ENCODE data around the gene SNAP47. TPM values are rescaled to one million over a fixed set of nuclear protein-coding genes. Genes with fewer than 3 reads are reported as not detected.
A peak's percentile ranks its signal among the peaks of the same experiment; 100 is the strongest.

SNAP47 gene
- total and polyA plus RNA-seq, 9 of the 15 experiments (the other 6 are each of a cell fraction or from before 2014, with no cell fraction given) = 2.5 to 41.3 (median 32.6) TPM

DNA sequence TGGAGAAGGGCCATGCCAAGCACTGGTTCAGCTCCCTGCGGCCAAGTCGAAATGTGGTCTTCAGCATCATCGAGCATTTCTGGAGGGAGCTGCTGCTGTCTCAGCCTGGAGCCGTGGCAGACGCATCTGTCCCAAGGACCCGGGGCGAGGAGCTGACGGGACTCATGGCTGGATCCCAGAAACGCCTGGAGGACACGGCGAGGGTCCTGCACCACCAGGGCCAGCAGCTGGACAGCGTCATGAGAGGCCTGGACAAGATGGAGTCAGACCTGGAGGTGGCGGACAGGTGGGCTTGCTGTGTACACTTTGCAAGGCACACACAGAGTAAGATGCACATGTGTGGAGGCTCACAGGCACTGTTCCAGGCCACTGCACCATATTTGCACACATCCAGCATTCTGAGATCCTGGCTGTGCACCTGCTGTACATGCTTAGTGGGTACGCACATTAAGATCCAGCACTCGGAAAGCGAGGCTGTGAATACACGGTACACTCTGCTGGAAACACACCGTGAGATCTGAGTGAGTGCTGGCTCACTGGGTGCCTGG lies 12.8 kb downstream of the SNAP47 start (continued):
- TF ChIP-seq, protein P1, sequence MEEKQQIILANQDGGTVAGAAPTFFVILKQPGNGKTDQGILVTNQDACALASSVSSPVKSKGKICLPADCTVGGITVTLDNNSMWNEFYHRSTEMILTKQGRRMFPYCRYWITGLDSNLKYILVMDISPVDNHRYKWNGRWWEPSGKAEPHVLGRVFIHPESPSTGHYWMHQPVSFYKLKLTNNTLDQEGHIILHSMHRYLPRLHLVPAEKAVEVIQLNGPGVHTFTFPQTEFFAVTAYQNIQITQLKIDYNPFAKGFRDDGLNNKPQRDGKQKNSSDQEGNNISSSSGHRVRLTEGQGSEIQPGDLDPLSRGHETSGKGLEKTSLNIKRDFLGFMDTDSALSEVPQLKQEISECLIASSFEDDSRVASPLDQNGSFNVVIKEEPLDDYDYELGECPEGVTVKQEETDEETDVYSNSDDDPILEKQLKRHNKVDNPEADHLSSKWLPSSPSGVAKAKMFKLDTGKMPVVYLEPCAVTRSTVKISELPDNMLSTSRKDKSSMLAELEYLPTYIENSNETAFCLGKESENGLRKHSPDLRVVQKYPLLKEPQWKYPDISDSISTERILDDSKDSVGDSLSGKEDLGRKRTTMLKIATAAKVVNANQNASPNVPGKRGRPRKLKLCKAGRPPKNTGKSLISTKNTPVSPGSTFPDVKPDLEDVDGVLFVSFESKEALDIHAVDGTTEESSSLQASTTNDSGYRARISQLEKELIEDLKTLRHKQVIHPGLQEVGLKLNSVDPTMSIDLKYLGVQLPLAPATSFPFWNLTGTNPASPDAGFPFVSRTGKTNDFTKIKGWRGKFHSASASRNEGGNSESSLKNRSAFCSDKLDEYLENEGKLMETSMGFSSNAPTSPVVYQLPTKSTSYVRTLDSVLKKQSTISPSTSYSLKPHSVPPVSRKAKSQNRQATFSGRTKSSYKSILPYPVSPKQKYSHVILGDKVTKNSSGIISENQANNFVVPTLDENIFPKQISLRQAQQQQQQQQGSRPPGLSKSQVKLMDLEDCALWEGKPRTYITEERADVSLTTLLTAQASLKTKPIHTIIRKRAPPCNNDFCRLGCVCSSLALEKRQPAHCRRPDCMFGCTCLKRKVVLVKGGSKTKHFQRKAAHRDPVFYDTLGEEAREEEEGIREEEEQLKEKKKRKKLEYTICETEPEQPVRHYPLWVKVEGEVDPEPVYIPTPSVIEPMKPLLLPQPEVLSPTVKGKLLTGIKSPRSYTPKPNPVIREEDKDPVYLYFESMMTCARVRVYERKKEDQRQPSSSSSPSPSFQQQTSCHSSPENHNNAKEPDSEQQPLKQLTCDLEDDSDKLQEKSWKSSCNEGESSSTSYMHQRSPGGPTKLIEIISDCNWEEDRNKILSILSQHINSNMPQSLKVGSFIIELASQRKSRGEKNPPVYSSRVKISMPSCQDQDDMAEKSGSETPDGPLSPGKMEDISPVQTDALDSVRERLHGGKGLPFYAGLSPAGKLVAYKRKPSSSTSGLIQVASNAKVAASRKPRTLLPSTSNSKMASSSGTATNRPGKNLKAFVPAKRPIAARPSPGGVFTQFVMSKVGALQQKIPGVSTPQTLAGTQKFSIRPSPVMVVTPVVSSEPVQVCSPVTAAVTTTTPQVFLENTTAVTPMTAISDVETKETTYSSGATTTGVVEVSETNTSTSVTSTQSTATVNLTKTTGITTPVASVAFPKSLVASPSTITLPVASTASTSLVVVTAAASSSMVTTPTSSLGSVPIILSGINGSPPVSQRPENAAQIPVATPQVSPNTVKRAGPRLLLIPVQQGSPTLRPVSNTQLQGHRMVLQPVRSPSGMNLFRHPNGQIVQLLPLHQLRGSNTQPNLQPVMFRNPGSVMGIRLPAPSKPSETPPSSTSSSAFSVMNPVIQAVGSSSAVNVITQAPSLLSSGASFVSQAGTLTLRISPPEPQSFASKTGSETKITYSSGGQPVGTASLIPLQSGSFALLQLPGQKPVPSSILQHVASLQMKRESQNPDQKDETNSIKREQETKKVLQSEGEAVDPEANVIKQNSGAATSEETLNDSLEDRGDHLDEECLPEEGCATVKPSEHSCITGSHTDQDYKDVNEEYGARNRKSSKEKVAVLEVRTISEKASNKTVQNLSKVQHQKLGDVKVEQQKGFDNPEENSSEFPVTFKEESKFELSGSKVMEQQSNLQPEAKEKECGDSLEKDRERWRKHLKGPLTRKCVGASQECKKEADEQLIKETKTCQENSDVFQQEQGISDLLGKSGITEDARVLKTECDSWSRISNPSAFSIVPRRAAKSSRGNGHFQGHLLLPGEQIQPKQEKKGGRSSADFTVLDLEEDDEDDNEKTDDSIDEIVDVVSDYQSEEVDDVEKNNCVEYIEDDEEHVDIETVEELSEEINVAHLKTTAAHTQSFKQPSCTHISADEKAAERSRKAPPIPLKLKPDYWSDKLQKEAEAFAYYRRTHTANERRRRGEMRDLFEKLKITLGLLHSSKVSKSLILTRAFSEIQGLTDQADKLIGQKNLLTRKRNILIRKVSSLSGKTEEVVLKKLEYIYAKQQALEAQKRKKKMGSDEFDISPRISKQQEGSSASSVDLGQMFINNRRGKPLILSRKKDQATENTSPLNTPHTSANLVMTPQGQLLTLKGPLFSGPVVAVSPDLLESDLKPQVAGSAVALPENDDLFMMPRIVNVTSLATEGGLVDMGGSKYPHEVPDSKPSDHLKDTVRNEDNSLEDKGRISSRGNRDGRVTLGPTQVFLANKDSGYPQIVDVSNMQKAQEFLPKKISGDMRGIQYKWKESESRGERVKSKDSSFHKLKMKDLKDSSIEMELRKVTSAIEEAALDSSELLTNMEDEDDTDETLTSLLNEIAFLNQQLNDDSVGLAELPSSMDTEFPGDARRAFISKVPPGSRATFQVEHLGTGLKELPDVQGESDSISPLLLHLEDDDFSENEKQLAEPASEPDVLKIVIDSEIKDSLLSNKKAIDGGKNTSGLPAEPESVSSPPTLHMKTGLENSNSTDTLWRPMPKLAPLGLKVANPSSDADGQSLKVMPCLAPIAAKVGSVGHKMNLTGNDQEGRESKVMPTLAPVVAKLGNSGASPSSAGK (IDR thresholded peaks at IDR 0.05) = no peak
- TF ChIP-seq PHTF2 (CRISPR knock-in tag; IDR thresholded peaks at IDR 0.05) (no peak), HIVEP1 (CRISPR knock-in tag; IDR thresholded peaks at IDR 0.05) (no peak), ZNF143 (CRISPR knock-in tag; IDR thresholded peaks at IDR 0.05) (no peak), HNRNPH1 (optimal IDR thresholded peaks at IDR 0.05; ENCODE audit: low read depth, low read length) (no peak), POLR2B (IDR thresholded peaks at IDR 0.05; ENCODE audit: low read depth, partially characterized antibody) (no peak), CEBPG (CRISPR knock-in tag; IDR thresholded peaks at IDR 0.05) (0 out of 2 replicates have a peak, but pooled peaks have one; percentile 50), CEBPG (tag; conservative IDR thresholded peaks at IDR 0.05 in 1 of 2, IDR thresholded peaks at IDR 0.05 in 1 of 2) (no peak), LARP7 (IDR thresholded peaks at IDR 0.05) (no peak), ZNF133 (CRISPR knock-in tag; IDR thresholded peaks at IDR 0.05) (no peak), NRF1 (conservative IDR thresholded peaks at IDR 0.05 in 1 of 2, IDR thresholded peaks at IDR 0.05 in 1 of 2) (no peak), COPS2 (conservative IDR thresholded peaks at IDR 0.05) (no peak), DDX20 (tag; IDR thresholded peaks at IDR 0.05; ENCODE audit: low read depth) (no peak), ZBTB8A (IDR thresholded peaks at IDR 0.05; ENCODE audit: partially characterized antibody) (no peak), RAD21 (CRISPR knock-in tag; conservative IDR thresholded peaks at IDR 0.05 in 1 of 2, IDR thresholded peaks at IDR 0.05 in 1 of 2) (no peak)
- TF ChIP-seq, protein P2, sequence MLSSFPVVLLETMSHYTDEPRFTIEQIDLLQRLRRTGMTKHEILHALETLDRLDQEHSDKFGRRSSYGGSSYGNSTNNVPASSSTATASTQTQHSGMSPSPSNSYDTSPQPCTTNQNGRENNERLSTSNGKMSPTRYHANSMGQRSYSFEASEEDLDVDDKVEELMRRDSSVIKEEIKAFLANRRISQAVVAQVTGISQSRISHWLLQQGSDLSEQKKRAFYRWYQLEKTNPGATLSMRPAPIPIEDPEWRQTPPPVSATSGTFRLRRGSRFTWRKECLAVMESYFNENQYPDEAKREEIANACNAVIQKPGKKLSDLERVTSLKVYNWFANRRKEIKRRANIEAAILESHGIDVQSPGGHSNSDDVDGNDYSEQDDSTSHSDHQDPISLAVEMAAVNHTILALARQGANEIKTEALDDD (IDR thresholded peaks at IDR 0.05) = no peak
